HG02798 (cell line): ENCODE data around the gene TTC39C.
"Not testable (repeated sequence)": the region's sequence is repeated elsewhere in the genome, so short reads cannot be mapped to it uniquely, and the experiment has no call there.

ENCODE experiments used
- ATAC-seq: cut with Tn5 transposase; IDR thresholded peaks from one replicate; pipeline ENCODE4 v1.9.1; 2021; ENCODE audit warnings: mild to moderate bottlenecking; ENCODE audit not compliant: unreplicated experiment, poor library complexity

TTC39C gene

DNA sequence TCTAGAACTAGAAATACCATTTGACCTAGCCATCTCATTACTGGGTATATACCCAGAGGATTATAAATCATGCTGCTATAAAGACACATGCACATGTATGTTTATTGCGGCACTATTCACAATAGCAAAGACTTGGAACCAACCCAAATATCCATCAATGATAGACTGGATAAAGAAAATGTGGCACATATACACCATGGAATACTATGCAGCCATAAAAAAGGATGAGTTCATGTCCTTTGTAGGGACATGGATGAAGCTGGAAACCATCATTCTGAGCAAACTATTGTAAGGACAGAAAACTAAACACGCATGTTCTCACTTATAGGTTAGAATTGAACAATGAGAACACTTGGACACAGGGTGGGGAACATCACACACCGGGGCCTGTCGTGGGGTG, 60.2 kb downstream of the TTC39C start:
- ATAC-seq, result not testable (repeated sequence)

DNA sequence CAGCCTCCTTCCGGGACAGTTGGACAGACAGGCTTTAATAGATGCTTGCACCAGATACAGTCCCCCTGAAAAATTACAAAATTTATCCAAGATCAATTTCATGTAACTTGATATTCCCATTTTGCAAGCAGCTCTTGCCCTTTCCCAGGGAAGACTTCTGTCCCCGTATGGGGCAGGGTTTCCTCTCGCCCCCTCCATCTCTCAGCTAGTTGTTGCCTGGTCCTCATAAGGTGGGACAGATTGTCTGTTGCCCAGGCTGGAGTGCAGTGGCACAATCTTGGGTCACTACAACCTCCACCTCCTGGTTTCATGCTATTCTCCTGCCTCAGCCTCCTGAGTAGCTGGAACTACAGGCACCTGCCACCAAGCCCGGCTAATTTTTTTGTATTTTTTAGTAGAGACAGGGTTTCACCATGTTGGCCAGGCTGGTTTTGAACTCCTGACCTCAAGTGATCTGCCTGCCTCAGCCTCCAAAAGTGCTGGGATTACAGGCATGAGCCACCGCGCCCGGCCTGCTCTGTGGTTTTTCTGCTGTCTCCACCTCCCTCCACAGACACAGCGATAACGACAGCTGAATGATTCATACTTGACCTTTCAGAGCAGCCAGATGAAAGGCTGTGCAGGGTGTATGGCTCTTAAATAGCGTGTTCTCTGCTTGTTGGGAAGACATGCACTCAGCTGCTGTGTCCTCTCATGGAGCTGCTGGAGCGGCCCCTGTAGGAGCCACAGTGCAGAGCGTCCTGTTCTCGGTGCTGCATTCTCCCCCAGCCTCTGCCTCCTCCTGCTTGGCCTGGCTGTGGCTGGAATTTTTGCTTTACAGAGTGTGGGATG, 61.4 kb downstream of the TTC39C start:
- peak; percentile 81 for ATAC-seq

DNA sequence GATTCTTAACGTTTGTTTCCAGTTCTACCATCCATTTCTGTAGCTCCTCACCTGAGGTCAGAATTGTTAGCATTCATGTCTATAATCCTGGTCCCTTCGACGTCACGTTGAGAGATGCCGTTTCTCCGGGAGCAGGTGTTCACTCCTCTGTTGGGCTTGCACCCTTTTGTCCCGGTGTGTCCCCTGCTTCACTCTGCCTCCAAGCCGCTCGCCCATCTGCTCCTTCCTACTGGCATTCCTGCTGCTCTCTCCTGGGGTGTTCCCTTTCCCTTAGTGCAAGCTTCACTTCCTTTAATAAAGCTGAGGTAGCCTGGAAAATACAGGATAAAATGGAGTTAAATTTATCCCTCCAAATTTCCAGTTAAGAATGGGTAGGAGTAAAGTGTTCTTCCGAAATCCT, 62.4 kb downstream of the TTC39C start:
- ATAC-seq, result no peak

DNA sequence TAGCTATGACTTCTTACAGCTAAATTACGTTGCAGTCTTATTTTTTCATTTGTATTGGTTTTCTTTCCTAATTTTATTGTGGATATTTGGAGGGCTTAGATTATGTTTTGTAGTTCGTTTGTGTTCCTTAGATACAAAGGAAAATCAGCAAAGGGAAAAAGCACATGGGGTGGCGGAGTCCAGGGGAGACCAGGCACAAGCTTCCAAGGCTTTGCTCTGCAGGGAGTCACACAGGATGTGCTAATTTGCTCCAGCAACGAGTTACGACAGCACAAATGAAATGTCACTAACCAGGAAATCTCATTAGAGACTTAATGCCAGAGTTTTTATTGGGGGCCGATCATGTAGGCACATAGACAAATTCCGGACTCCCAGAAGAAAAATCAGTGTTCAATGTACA, 63.8 kb downstream of the TTC39C start:
- ATAC-seq, result no peak

DNA sequence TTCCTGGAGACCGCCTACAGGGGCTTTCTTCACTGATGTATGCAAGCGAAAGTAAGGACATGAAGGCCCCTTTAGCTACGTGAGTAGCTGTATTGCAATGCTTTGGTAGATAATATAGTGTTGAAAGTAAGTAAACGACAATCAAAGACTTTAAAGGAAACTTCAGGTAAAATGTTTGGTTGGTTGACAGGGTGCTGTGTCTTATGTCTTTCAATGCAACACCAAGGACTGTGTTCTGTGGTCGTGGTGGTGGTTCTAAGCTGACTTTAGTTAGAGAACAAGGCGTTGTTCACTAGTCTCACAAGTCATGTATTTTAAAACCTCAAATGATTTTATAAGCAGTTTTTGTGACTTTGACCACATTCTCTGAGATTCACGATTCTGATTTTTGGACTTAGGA, 66.3 kb downstream of the TTC39C start:
- no peak for ATAC-seq

DNA sequence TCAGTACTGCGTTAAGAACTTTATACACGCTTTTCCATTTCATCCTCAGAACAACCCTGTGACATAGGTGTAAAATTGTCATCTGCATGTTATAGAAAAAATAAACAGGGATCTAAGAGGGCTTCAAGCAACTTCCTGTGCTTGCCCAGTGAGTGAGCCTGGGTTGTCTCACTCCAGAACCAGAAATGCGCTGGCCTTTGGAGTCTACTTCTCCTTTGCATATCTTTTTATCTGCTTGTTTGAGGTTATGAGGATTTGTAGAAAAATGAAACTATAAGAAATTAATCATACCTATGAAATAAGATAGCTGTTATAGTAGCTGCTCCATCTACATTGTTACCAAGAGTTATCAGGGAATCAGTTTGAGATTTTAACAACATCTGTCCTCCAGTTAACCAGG, 69.0 kb downstream of the TTC39C start:
- ATAC-seq, result no peak

DNA sequence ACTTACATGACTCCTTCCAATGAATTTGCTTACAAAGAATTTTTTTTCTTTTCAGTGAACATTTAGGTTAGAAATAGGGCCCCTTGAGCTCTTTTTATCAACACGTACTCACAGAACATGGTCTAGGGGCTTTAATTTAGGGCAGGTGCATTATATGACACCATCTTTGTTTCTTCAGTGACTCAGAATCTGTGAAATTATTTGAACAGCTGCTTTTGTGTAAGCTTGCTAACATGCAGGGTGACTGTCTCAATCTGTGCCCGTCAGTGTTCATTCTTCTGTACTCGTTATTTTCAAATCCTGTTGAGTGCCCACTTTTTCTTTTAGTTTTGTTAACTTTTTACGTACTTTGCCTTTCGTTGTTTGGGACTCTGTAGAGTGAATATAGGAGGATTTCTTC, 71.5 kb downstream of the TTC39C start:
- ATAC-seq, result no peak

DNA sequence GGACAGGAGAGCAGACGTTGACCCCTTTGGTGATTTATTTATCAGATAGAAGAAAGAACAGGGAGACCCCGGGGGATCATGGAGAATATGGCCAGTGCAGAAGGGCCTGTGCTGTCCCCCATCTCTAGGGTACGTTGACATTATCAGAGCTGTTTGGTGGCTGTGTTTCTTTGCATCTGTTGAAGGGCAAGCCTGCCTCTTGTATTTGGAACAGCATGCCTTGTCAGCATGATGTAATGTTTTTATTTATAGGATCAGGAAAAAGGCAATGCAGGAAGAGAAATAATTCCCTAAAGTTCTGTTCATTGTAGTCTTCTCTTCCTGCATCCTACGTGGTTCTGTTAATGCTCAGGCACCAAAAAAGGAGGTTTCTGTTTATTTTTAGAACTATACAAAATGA, 74.5 kb downstream of the TTC39C start:
- ATAC-seq, result no peak

DNA sequence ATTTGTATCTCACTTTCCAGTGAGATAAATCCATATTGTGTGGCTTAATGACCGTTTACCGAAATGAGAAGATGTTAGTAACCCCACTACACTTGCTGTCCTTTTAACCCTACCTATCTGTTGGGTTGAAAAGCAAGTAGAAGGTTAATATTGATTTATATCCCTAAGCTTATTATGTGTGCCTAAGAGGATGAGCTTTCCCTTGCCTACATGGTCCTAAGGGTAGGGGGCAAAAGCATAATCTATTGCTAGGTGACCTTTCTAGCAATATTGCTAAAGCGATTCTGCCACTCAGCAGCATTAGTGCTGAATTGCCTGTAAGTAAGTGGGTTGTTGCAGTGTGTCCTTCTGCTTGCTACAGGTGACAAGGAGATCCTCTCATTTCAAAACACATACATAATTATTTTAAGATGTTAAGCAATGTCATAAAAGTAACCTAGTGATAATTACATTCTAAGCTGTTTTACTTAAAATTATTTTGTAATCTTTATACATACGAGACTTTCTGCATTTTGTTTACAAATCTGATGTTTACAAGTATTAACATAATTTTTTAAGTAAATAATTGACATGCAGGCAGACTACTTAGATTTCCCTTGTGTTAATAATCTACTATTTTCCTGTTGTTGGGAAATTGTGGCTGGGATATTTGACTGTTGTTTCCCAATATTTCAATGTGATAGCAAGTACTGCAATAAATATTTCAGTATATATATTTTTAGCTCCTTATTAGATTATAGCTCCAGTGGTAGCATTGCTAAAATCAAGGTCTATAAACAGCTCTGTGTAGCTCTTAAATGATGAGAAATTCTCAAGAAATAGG, 75.2 kb downstream of the TTC39C start:
- no peak for ATAC-seq

DNA sequence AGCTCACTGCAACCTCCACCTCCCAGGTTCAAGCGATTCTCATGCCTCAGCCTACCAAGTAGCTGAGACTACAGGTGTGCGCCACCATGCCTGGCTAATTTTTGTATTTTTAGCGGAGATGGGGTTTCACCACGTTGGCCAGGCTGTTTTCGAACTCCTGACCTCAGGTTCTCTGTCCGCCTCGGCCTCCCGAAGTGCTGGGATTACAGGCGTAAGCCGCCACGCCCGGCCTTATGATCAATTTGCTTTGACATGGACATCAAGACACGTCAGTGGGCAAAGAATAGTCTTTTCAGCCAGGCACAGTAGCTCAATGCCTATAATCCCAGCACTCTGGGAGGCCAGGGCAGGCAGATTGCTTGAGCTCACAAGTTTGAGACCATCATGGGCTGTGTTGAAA, 76.3 kb downstream of the TTC39C start:
- ATAC-seq, result no peak

DNA sequence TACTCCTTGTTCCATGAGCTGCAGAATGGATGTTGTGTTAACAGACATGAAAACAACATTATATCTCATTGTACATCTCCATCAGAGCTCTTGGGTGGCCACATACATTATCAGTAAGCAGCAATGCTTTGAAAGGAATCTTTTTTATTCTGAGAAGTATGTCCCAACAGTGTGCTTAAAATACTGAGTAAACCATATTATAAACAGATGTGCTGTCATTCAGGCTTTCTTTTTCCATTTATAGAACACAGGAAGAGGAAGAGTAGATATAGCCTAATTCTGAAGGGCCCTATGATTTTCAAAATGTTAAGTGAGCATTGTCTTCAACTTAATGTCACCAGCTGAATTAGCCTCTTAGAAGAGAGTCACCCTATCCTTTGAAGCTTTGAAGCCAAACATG, 80.0 kb downstream of the TTC39C start:
- no peak for ATAC-seq

DNA sequence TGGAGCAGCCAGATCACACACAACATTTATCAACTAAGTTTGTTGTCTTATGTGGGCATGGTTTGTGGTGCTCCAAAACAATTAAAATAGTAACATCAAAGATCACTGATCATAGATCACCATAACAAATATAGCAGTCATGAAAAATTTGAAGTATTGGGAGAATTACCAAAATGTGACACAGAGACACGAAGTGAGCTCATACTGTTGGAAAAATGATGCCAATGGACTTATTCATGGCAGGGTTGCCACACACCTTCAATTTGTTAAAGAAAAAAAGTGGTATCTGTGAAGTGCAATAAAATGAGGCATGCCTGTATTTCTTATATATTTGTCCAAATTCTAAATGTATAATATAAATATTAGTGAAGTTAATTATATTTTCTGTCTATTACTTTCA, 81.4 kb downstream of the TTC39C start:
- no peak for ATAC-seq

DNA sequence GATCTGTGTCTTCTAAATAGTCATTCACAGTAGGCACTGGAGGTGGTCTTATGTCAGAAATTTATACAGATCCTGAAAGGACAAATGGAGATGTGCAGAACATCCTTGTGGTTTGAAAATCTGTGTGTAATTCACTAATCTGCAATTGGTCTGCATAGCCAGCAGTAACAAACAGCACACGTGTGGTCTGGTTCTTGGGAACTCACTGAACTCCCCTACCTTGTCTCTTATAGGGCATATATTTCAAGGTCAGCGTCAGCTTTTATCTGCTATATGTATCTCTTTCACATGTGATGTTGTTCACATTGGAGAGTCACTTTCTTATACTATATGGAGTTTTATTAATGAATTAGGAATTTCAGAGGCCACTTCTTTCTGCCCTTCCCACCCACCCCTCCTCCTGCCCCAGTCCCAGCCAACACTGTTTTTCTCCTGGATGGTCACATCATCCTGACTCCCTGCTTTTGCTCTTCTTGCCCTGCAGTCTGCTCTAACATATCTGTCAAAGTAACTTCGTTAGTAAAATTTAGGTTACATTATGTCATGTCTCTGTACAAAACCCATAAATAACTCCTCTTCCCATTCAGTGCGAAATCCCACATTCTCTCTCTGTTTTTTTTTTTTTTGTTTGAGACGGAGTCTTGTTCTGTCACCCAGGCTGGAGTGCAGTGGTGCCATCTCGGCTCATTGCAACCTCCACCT, 88.9 kb downstream of the TTC39C start:
- no peak for ATAC-seq

DNA sequence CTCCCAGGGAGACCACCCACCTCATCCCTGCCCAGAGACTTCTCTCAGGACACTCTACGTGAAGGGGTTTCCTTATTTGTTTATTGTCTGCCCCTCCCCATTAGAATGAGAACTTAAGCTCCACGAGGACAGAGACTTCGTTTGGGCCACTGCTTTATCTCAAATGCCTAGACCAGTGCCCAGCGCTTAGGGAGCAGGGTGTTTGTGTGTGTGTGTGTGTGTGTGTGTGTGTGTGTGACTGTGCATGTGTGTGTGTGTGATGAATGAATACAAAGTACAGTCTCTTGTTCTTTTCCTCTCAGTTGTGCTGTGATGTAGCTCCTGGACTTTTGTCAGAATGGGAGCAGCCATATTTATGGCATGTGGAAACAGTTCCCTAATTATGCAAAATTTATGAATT, 89.9 kb downstream of the TTC39C start:
- no peak for ATAC-seq

DNA sequence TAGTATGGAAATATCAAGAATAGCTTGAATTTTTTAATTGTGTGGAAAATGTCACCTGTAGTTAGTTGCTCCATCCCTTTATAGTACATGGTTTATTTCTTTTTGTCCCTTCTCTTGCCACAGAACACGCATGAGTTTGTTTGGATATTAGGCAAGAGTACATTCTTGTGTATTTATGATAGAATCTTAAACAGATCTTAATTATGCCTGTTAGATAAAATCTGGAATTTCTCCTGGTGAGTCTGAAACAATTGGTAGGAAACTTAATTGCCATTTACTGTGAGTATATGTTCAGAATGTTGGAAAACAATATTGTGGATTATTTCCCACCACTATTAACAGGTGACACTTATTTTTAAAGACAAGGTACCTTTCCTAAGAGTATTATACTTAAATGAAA, 94.1 kb downstream of the TTC39C start:
- ATAC-seq, result no peak

DNA sequence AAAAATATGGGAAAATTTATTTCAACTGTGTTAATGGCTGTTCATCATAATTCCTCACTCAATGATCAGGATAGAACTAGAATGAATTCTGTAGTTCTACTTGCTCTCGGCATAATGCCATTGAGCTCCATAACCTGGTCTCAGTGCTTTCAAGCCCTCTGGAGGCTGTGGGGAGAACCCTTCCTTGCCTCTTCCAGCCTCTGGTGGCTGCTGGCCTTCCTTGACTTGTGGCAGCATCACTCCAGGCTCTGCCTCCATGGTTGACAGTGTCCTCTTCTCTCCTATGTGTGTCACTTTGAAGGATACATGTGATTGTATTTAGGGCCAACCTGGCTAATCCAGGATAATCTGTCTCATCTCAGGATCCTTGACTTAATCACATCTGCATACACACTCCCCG, 97.4 kb downstream of the TTC39C start:
- ATAC-seq, result no peak

DNA sequence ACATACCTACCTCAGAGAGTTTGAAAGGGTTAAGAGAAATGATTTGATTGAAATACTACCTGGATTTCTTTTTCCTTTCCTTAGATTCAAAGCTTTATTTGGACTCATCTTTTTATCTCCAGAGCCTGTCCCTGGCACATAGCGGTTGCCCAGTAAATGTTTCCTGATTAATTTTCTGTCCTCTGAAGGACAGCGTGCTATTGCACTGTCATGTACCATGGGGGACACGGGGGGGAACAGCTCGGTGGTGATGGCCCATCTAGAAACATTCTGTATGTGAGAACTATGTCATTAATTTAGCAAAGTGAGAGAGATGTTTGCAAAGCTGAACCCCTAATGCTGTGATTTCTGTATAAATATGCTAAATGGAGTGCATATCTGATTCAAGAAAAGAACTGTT, 97.9 kb downstream of the TTC39C start:
- no peak for ATAC-seq

DNA sequence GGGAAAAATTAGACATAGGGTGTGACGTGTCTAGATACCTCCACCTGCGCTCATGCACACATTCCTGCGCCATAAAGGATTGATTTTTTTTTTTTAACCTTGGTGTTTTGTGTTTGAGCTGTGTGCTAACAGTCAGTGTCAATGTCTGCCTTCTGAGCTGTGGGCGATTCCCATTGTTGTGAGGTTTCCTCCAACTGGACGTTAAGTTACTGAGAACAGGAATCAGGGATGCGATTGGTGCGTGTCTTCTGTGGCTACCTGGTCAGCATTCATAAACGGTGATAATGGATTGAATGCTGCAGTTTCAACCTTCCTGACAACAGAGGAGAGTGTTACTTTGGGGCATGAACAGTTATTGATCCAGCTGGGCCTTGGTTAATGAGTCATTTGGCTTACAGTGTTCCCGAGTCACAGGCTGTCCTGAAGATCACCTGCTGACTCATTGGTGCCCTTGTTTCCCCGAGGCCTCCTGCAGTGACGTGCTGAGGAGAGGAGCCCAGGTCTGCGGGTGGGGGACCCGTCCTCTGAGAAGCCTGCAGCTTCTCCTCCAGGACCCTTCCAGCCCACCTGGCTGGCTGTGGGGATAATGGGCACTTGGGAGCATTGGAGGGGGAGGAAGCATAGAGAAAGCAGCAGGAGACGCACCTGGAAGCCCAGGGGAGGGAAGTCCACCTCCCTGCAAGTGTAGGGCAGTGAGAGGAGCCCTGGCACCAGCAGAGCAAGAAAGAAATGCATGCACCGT, 98.5 kb downstream of the TTC39C start:
- ATAC-seq, result no peak

DNA sequence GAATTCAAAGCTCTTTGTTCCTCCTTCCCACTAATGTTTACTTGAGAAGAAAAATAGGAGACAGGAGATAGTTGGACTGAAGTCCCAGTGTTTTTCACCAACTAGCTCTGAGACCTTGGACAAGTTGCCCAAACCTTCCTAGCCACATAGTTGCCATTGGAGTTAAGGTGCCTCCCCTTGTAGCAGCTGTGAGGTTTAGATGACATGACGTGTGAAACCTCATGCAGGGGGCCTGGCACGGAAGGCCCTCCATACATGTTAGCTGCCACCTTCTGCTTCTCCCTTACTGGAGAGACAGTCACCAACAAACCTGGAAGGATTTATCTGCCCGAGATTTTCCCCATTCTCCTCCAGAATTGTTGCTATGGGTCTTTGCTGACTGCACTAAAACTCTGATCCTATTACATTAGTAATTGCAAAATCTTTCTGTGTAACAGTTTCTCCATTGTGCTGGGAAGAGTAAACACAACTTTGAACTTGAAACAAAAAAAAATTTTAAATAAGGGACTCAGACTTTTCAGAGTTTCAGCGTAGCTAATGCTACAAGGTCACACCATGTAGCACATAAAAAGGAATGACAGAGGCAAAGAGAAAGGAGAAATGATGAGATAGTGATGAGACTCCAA, 100.5 kb downstream of the TTC39C start:
- no peak for ATAC-seq

DNA sequence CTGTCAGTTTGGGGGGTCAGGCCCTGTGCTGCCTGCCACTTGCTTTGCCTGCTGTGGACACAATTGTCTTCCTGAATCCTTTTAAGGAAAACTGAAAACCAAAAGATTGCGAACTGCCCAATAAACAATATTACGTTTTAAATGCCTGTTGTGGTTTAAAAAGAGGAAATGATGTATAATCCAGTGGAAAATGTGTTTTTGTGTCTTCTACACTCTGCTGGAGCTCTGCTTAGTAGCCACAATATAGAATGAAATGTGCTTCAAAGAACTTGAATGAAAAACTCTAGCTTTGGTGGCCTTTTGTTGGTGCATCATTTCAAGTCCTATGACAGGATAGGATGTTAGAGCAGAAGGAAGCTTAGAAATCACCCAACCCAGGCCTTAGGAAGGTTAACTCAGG, 101.1 kb downstream of the TTC39C start:
- ATAC-seq, result no peak
